HepG2 (cell line): ENCODE results near the gene HELLS. TPM values are rescaled to one million over a fixed set of nuclear protein-coding genes. Genes with fewer than 3 reads are reported as not detected.
A peak's percentile ranks its signal among the peaks of the same experiment; 100 is the strongest.

Experiments used
- ATAC-seq: fragments of 200-7000 bp; cut with Tn5 transposase; 3 replicates; pipeline ENCODE4 v1.9.1; 2020; ENCODE audit warnings: mild to moderate bottlenecking, moderate library complexity
- BruUV-seq: library from RNA; stranded (reverse); fragments of 400-500 nt; replicated peaks from 2 replicates; lab custom pipeline; 2021; lab: Mats Ljungman, UMichigan
- CTCF ChIA-PET: fragments of 300-600 bp; formaldehyde crosslinking; extraction: SDS; loops from one replicate; lab custom pipeline; 2021; ENCODE audit warnings: low total read pairs, inconsistent platforms, low intra/inter-chr PET ratio; lab: Yijun Ruan, JAX
- POLR2A ChIA-PET: fragments of 350-600 bp; sonication (Branson Sonifier 250); formaldehyde crosslinking; loops from one replicate; lab custom pipeline; 2020; ENCODE audit warnings: antibody characterized with exemption, inconsistent platforms; lab: Yijun Ruan, JAX
- DNase-seq: peaks from one replicate; pipeline ENCODE4 v3.0.0-alpha.2; 2015; ENCODE audit warnings: low spot score
- FAIRE-seq: peaks from 3 replicates; lab custom pipeline; 2011; peaks lifted over from hg19 to GRCh38; lab: Jason Lieb, UNC
- H2AFZ ChIP-seq: one replicate; pipeline ENCODE4 v1.6.1; 2011; ENCODE audit warnings: low read length, inconsistent platforms
- H3K27ac ChIP-seq: fragments of 300-600 bp; 3 replicates; pipeline ENCODE4 v1.8.0; 2011; ENCODE audit warnings: mixed run types, mild to moderate bottlenecking, mixed read lengths, low read length, inconsistent platforms; ENCODE audit not compliant: insufficient read depth; ENCODE audit errors: extremely low read length
- H3K27me3 ChIP-seq, 2 experiments: fragments of 200-600 bp in 1 of 2; 2 replicates in 1 of 2; 3 replicates in 1 of 2; pipeline versions ENCODE4 v1.6.0 to v1.8.0; 2011; ENCODE audit warnings: low read length in 2 of 2, mild to moderate bottlenecking in 2 of 2, moderate library complexity in 2 of 2, inconsistent platforms in 1 of 2; ENCODE audit not compliant: insufficient read depth in 2 of 2, control insufficient read depth in 1 of 2
- H3K36me3 ChIP-seq, 2 experiments: fragments of 200-600 bp in 1 of 2; replicated peaks in 1 of 2; 2 replicates in 1 of 2; 3 replicates in 1 of 2; pipeline versions ENCODE4 v1.5.1 to v1.8.0; 2011; ENCODE audit warnings: low read length in 2 of 2, inconsistent platforms in 1 of 2; ENCODE audit not compliant: insufficient read depth in 2 of 2, control insufficient read depth in 1 of 2
- H3K4me1 ChIP-seq: 2 replicates; pipeline ENCODE4 v1.5.1; 2012; ENCODE audit warnings: low read length, inconsistent platforms; ENCODE audit not compliant: insufficient read depth
- H3K4me2 ChIP-seq: 2 replicates; pipeline ENCODE4 v1.6.0; 2011; ENCODE audit warnings: low read depth, low read length, inconsistent platforms
- H3K4me3 ChIP-seq, 3 experiments: fragments of 200-600 bp in 1 of 3; sonication (generic), shearing (Covaris generic) in 1 of 3; replicated peaks in 1 of 3; 2 replicates each; pipeline ENCODE4 v1.5.1; 2011 to 2016; ENCODE audit warnings: low read length in 3 of 3, inconsistent platforms in 2 of 3, low read depth in 2 of 3, mild to moderate bottlenecking in 2 of 3, control low read depth in 1 of 3, mixed read lengths in 1 of 3; ENCODE audit not compliant: insufficient read depth in 1 of 3
- H3K79me2 ChIP-seq: one replicate; pipeline ENCODE4 v1.6.1; 2011; ENCODE audit warnings: low read length, inconsistent platforms; ENCODE audit not compliant: insufficient read depth
- H3K9ac ChIP-seq: 2 replicates; pipeline ENCODE4 v1.6.0; 2011; ENCODE audit warnings: mild to moderate bottlenecking, low read depth, low read length, inconsistent platforms; ENCODE audit not compliant: insufficient read depth
- H3K9me3 ChIP-seq: 2 replicates; pipeline ENCODE4 v1.5.1; 2012; ENCODE audit warnings: mild to moderate bottlenecking, low read length
- H4K20me1 ChIP-seq: 2 replicates; pipeline ENCODE4 v1.6.0; 2011; ENCODE audit warnings: inconsistent platforms, mild to moderate bottlenecking, low read length, moderate library complexity; ENCODE audit not compliant: insufficient read depth
- KDM5B ChIP-seq: sonication (generic); formaldehyde crosslinking; IDR thresholded peaks from 2 replicates; pipeline ENCODE4 v1.4.0; 2020; ENCODE audit warnings: missing genetic modification reagents, mild to moderate bottlenecking, borderline replicate concordance
- MZF1 ChIP-seq: sonication (generic); formaldehyde crosslinking; IDR thresholded peaks from 2 replicates; pipeline ENCODE4 v1.8.1; 2023; ENCODE audit warnings: mild to moderate bottlenecking, missing genetic modification reagents, borderline replicate concordance
- PITX1 ChIP-seq: sonication (generic); formaldehyde crosslinking; IDR thresholded peaks from 2 replicates; pipeline ENCODE4 v1.5.1; 2020; ENCODE audit warnings: mild to moderate bottlenecking, missing genetic modification reagents
- PLRG1 ChIP-seq: fragments of 450-650 bp; conservative IDR thresholded peaks from 2 replicates; pipeline ENCODE4 v1.6.1; 2016
- SIN3A ChIP-seq: IDR thresholded peaks from 2 replicates; pipeline ENCODE4 v1.6.1; 2011; ENCODE audit warnings: low read depth, mild to moderate bottlenecking, control low read depth, low read length, borderline replicate concordance
- SNAPC2 ChIP-seq: sonication (generic); formaldehyde crosslinking; IDR thresholded peaks from 2 replicates; pipeline ENCODE4 v1.8.1; 2022; ENCODE audit warnings: mild to moderate bottlenecking, missing genetic modification reagents
- ZBTB20 ChIP-seq: sonication (generic); formaldehyde crosslinking; IDR thresholded peaks from 2 replicates; pipeline ENCODE4 v1.8.1; 2023; ENCODE audit warnings: missing genetic modification reagents, low read depth, mild to moderate bottlenecking, borderline replicate concordance
- ZNF564 ChIP-seq: sonication (generic); formaldehyde crosslinking; IDR thresholded peaks from 2 replicates; pipeline ENCODE4 v1.8.1; 2023; ENCODE audit warnings: mild to moderate bottlenecking, missing genetic modification reagents
- ZNF577 ChIP-seq: sonication (generic); formaldehyde crosslinking; IDR thresholded peaks from 2 replicates; pipeline ENCODE4 v1.4.0; 2020; ENCODE audit warnings: mild to moderate bottlenecking, low read depth, missing genetic modification reagents, borderline replicate concordance
- ZNF724P ChIP-seq: sonication (generic); formaldehyde crosslinking; IDR thresholded peaks from 2 replicates; pipeline ENCODE4 v1.8.0; 2022; ENCODE audit warnings: missing genetic modification reagents, borderline replicate concordance
- ZNF75D ChIP-seq: sonication (generic); formaldehyde crosslinking; IDR thresholded peaks from 2 replicates; pipeline ENCODE4 v1.8.1; 2023; ENCODE audit warnings: missing genetic modification reagents, mild to moderate bottlenecking, borderline replicate concordance
- ZNF891 ChIP-seq: sonication (generic); formaldehyde crosslinking; IDR thresholded peaks from 2 replicates; pipeline ENCODE4 v1.5.0; 2020; ENCODE audit warnings: mild to moderate bottlenecking, missing genetic modification reagents
- WGBS: methylation state at CpG from one replicate; pipeline ENCODE4 v1.1.6; 2017; ENCODE audit warnings: low lambda C conversion rate; 5-methylcytosine and 5-hydroxymethylcytosine counted together
- in situ Hi-C: cut with HindIII; loops from 2 replicates; pipeline ENCODE4 v1.10.0; 2017; ENCODE audit warnings: low pct_unique_long_range_greater_than_20kb; ENCODE audit not compliant: extremely low pct_ligation_motif_present
- intact Hi-C: fragments of 100-400 bp; cut with micrococcal nuclease; formaldehyde crosslinking; loops from one replicate; pipeline ENCODE4 v1.10.0; 2022; ENCODE audit not compliant: unreplicated experiment
- polyA plus RNA-seq, 8 experiments: library from polyadenylated mRNA; depleted of rRNA in 3 of 8; stranded (reverse) in 7 of 8; unstranded in 1 of 8; fragments of >200 nt; fragmentation: Illumina TruSeq in 4 of 8; extraction: Trizol in 4 of 8; gene quantifications; 2 replicates each; pipeline versions ENCODE4 v1.2.1 to v1.2.3, GENCODE V29; 2011 to 2016; ENCODE audit warnings: low read depth in 4 of 8, missing spikeins in 1 of 8, mixed read lengths in 1 of 8; ENCODE audit not compliant: insufficient read depth in 1 of 8
- total RNA-seq, 5 experiments: library from RNA; depleted of rRNA; stranded (reverse); fragments of >200 nt; fragmentation: Illumina TruSeq; extraction: Trizol; gene quantifications; 2 replicates each; pipeline ENCODE4 v1.2.3, GENCODE V29; 2016; ENCODE audit warnings: low read depth in 1 of 5

HELLS gene
- total and polyA plus RNA-seq, 2 of the 13 experiments (the other 11 are each of a cell fraction or from before 2014, with no cell fraction given) = 22.6 to 84.6 TPM

DNA sequence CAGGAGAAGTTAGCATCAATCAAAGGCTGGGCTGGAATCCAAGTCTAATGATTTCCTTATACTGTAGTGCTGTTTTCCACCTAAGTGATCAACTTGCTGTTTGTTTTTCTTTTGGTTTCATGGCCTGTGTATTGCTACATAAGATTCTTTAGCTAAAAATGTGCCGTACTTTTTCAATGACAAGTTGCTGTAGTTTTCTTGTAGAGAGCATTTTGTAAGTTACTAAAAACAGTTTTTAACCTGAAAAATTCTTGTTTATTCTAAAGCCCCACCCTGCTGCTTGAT is 1.3 kb downstream of the HELLS start:
- FAIRE-seq (peak; percentile 61), DNase-seq (no peak)
- peak overlapping the region; percentile 92 for H3K9ac ChIP-seq
- TF ChIP-seq ZNF891 (CRISPR knock-in tag) (no peak), ZBTB20 (no peak), PLRG1 (no peak), SIN3A (no peak), SNAPC2 (CRISPR knock-in tag) (no peak), ZNF577 (no peak), PITX1 (CRISPR knock-in tag) (no peak), ZNF724P (CRISPR knock-in tag) (no peak), KDM5B (CRISPR knock-in tag) (no peak), ZNF564 (CRISPR knock-in tag) (no peak), ZNF75D (CRISPR knock-in tag) (no peak), MZF1 (CRISPR knock-in tag) (no peak)
- TF ChIP-seq, all 625 proteins: peak for 0
- BruUV-seq = no TSS peak
- Histone ChIP-seq H3K9me3 (no peaks in the 10 kb centered on the region), H3K27me3 (no peaks in the 10 kb centered on the region; a peak in 1 of 5 replicates), H4K20me1 (no peaks in the 10 kb centered on the region), H3K4me3 (peak overlapping the region; percentile 90 to 99 (median 97); a peak in 5 of 6 replicates), H3K36me3 (no peaks in the 10 kb centered on the region; a peak in 1 of 5 replicates), H3K4me1 (peaks cover 31% of the 10 kb centered on the region), H3K79me2 (peaks cover 33% of the 10 kb centered on the region), H3K27ac (peak overlapping the region; percentile 89), H3K4me2 (peak overlapping the region; percentile 72), H2AFZ (no peak overlapping the region)
- POLR2A ChIA-PET = no interaction called here
- 11% methylated on average over 1 of the region's 1 CpG for WGBS
- intact Hi-C loops (no loop called here), in situ Hi-C loops (no loop called here)
- no peak for ATAC-seq
- CTCF ChIA-PET = no interaction called here
